Left lung (tissue), 10 donors: ENCODE results near the gene ARIH2. TPM values are rescaled to one million over a fixed set of nuclear protein-coding genes. Genes with fewer than 3 reads are reported as not detected.

Experiments used
- ATAC-seq: fragments of 200-7000 bp; cut with Tn5 transposase; one replicate; pipeline ENCODE4 v1.9.1; 2020; ENCODE audit warnings: moderate library complexity
- DNase-seq, 4 donors: peaks; one replicate each; pipeline ENCODE4 v3.0.0-alpha.2; 2013 to 2020
- H3K27ac ChIP-seq, 2 donors: fragments of 200-600 bp; sonication (generic) in 1 of 2; one replicate each; pipeline versions ENCODE4 v1.5.0 to v1.8.0; 2020 to 2021
- H3K27me3 ChIP-seq, 2 donors: fragments of 200-600 bp; sonication (generic) in 1 of 2; one replicate each; pipeline versions ENCODE4 v1.5.0 to v1.8.0; 2020 to 2021
- H3K36me3 ChIP-seq, 2 donors: fragments of 200-600 bp; sonication (generic) in 1 of 2; one replicate each; pipeline versions ENCODE4 v1.5.0 to v1.8.0; 2020 to 2021
- H3K4me1 ChIP-seq, 2 donors: fragments of 200-600 bp; one replicate each; pipeline ENCODE4 v1.8.0; 2021
- H3K4me3 ChIP-seq, 2 donors: fragments of 200-600 bp; sonication (generic) in 1 of 2; one replicate each; pipeline versions ENCODE4 v1.5.0 to v1.8.0; 2020 to 2021; ENCODE audit warnings: mild to moderate bottlenecking in 1 of 2
- H3K9me3 ChIP-seq, 2 donors: fragments of 200-600 bp; sonication (generic) in 1 of 2; one replicate each; pipeline versions ENCODE4 v1.5.0 to v1.8.0; 2020 to 2021
- intact Hi-C, 2 donors: fragments of 100-400 bp; cut with DNase I; formaldehyde crosslinking; loops; one replicate each; pipeline versions ENCODE4 v1.11.2 to v1.14.2; 2022
- polyA plus RNA-seq, 6 donors: library from polyadenylated mRNA; unstranded; fragments of 120-200 nt; gene quantifications; one replicate each; pipeline ENCODE4 v1.2.1, GENCODE V29; 2013; ENCODE audit not compliant: insufficient read length in 6 of 6
- total RNA-seq, 2 donors: library from RNA; stranded (reverse); fragmentation: NEBNext Ultra II Directional; extraction: Animal tissue kit (Norgen Biotek cat#: 25700); gene quantifications; one replicate each; pipeline ENCODE4 v1.2.1, GENCODE V29; 2021
- TF ChIP-seq, protein P1 (sequence below), 2 donors: fragments of 200-600 bp; sonication (generic) in 1 of 2; IDR thresholded peaks; one replicate each; pipeline versions ENCODE4 v1.5.0 to v1.8.0; 2021; ENCODE audit warnings: antibody characterized with exemption in 2 of 2
- donor health status: DM: no; HTN: yes; CAD: no.
- donor health status: DM: no; HTN: no; CAD: no.

ARIH2 gene
- total and polyA plus RNA-seq, 8 donors, result 67.9 to 92.4 (median 83.5) TPM

- no peak for DNase-seq
- peaks cover 0 to 55% of the 10 kb centered on the region in 2 donors for H3K36me3 ChIP-seq
- no peak overlapping the region for H3K4me3 ChIP-seq
- no peak overlapping the region for H3K27ac ChIP-seq
- intact Hi-C loops, result no loop called here
- ATAC-seq, result no peak
- TF ChIP-seq, protein P1, sequence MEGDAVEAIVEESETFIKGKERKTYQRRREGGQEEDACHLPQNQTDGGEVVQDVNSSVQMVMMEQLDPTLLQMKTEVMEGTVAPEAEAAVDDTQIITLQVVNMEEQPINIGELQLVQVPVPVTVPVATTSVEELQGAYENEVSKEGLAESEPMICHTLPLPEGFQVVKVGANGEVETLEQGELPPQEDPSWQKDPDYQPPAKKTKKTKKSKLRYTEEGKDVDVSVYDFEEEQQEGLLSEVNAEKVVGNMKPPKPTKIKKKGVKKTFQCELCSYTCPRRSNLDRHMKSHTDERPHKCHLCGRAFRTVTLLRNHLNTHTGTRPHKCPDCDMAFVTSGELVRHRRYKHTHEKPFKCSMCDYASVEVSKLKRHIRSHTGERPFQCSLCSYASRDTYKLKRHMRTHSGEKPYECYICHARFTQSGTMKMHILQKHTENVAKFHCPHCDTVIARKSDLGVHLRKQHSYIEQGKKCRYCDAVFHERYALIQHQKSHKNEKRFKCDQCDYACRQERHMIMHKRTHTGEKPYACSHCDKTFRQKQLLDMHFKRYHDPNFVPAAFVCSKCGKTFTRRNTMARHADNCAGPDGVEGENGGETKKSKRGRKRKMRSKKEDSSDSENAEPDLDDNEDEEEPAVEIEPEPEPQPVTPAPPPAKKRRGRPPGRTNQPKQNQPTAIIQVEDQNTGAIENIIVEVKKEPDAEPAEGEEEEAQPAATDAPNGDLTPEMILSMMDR (IDR thresholded peaks at IDR 0.05), result no peak
- peaks cover 0 to 2% of the 10 kb centered on the region in 2 donors for H3K4me1 ChIP-seq
- H3K9me3 ChIP-seq, result no peaks in the 10 kb centered on the region
- H3K27me3 ChIP-seq, result no peaks in the 10 kb centered on the region
Measured at GRCh38 chr3:48957006-48957705, 38.5 kb downstream of the ARIH2 start.

DNA sequence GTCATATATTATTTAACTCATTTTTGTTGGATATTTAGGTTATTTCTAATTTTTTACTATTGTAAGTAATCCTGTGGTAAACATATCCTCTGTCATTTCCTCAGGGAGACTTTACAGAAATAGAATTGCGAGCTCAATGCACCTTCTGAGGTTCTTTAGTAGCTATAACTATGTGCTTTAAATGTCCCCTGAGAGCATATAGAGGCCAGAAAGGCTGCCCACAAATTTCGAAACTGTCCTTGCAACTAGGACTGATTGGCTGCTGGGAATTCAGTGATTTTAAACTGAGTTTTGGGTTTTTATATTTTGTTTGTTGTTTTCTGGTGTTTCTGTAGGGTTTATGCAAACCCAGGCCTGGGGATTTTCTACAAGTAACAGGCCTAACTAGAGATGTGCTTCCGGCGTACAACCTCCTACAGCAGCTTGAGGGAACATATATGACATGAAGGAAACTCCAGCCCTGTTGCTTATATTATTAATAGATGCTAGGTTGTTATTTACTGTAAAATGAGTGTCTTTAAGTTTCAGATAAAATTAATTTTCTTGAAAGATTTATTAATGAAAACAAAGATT, 42.3 kb downstream of the ARIH2 start:
- ATAC-seq (no peak), DNase-seq (no peak)
- intact Hi-C loops, result no loop called here
- peaks cover 0 to 62% of the 10 kb centered on the region in 2 donors for H3K36me3 ChIP-seq
- H3K27me3 ChIP-seq, result no peaks in the 10 kb centered on the region
- H3K4me3 ChIP-seq, result no peak overlapping the region
- H3K27ac ChIP-seq, result no peak overlapping the region
- H3K4me1 ChIP-seq, result no peaks in the 10 kb centered on the region
- TF ChIP-seq, protein P1 (IDR thresholded peaks at IDR 0.05), result no peak
- H3K9me3 ChIP-seq, result no peaks in the 10 kb centered on the region

GRCh38 chr3:48962340-48962739, 43.7 kb downstream of the ARIH2 start:
- Histone ChIP-seq H3K36me3 (peaks cover 0 to 76% of the 10 kb centered on the region in 2 donors), H3K27me3 (no peaks in the 10 kb centered on the region), H3K27ac (no peak overlapping the region), H3K9me3 (no peaks in the 10 kb centered on the region), H3K4me1 (no peaks in the 10 kb centered on the region), H3K4me3 (no peak overlapping the region)
- ATAC-seq, result no peak
- no peak for DNase-seq
- TF ChIP-seq, protein P1 (IDR thresholded peaks at IDR 0.05), result no peak
- intact Hi-C loops, result no loop called here

DNA sequence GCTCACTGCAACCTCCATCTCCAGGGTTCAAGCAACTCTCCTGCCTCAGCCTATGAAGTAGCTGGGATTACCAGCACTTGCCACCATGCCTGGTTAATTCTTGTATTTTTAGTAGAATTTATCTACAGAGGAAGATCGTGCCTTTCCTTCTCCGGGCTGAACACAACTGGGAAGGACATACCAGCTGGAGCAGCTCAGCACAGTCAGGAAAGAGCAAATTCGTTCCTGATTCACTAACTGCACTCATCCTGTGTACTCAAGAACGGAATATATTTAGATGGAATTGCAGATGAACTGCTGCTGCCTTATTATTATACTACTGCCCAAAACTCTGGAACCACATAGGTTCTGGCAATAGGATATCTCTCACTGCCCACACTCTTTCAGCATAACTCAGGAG, 44.3 kb downstream of the ARIH2 start:
- ATAC-seq (no peak), DNase-seq (no peak)
- TF ChIP-seq, protein P1 (IDR thresholded peaks at IDR 0.05), result no peak
- H3K27me3 ChIP-seq, result no peaks in the 10 kb centered on the region
- no peaks in the 10 kb centered on the region for H3K9me3 ChIP-seq
- H3K27ac ChIP-seq, result no peak overlapping the region
- no peaks in the 10 kb centered on the region for H3K4me1 ChIP-seq
- H3K4me3 ChIP-seq, result no peak overlapping the region
- peaks cover 0 to 76% of the 10 kb centered on the region in 2 donors for H3K36me3 ChIP-seq
- intact Hi-C loops, result no loop called here

- no peaks in the 10 kb centered on the region for H3K9me3 ChIP-seq
- H3K4me3 ChIP-seq, result no peak overlapping the region
- no peaks in the 10 kb centered on the region for H3K27me3 ChIP-seq
- H3K27ac ChIP-seq, result no peak overlapping the region
- ATAC-seq (no peak), DNase-seq (no peak)
- H3K36me3 ChIP-seq, result peaks cover 0 to 76% of the 10 kb centered on the region in 2 donors
- intact Hi-C loops, result no loop called here
- no peaks in the 10 kb centered on the region for H3K4me1 ChIP-seq
- TF ChIP-seq, protein P1 (IDR thresholded peaks at IDR 0.05), result no peak
Measured at GRCh38 chr3:48963591-48963990, 44.9 kb downstream of the ARIH2 start.
